ENCODE results near the gene PROZ.

Gene PROZ

DNA sequence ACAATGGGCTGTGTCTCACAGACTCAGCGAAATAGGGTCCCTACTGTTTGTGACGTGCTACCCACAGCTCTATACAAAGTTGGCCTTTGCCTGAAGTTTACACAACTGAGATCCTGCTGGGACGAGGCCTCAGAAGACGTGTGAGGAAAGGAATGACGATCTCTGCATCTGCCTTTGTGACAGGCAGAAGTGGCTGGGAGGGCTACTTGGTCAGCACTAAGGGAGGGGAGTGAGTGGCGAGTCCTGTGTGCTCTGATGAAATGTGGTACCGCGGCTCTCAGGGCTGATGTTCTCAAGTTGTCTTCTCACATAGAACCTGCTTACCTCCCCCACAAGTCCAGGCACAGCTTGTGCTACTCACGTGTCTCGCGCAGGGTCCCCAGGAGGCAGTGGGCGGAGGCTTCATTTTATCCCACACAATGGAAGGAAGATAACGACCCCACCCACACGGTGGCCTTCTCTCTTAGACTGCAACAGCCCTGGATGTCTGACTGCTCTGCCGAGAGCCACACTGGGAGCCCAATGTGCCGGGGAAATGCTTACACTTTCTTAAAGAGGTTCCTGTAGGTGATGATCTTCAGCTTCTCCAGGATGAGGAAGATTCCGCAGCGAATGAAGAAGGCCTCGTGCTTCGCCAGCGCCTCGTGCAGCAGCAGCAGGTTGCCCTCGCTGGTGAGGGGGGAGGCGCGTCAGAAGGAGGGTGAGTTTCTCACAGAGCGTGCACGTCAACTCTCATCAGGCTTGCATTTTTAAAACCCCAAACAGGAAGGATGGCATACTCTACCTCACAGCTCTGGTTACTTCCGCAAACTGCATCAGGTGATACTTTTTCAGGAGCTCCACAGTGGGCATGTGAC, 21.2 kb downstream of the PROZ start:
- H3K4me3 Mint-ChIP-seq, result no peak overlapping the region
- intact Hi-C loops (cut with micrococcal nuclease), result no loop called here
- H3K4me1 Mint-ChIP-seq (ENCODE audit: low read depth), result peaks cover 14% of the 10 kb centered on the region
- H3K36me3 Mint-ChIP-seq (ENCODE audit: low read depth), result peaks cover 95% of the 10 kb centered on the region
- peaks cover 13% of the 10 kb centered on the region for H3K9me3 Mint-ChIP-seq
- H3K27ac Mint-ChIP-seq, result no peak overlapping the region
- no peaks in the 10 kb centered on the region for H3K27me3 Mint-ChIP-seq

DNA sequence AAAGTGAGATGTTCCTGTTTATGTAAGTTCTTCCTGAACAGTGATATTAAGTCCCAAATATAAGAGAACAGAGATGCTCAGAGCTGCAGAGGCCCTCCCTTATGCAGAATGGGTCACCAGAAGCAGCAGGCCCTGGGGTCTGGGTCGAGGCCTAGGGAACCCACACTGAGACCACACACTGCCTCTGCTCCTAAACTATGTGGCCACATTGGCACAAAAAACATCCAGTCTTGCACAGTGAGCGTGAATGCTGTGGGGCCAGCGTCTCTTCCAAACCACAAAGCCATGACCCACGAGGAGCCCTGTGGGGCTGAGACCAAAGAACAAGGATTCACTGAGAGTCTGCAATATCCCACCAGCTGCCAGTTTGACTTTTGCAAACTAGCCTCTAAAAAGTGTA, 23.6 kb downstream of the PROZ start:
- no peaks in the 10 kb centered on the region for H3K27me3 Mint-ChIP-seq
- no peak overlapping the region for H3K27ac Mint-ChIP-seq
- peaks cover 90% of the 10 kb centered on the region for H3K36me3 Mint-ChIP-seq (ENCODE audit: low read depth)
- intact Hi-C loops (cut with micrococcal nuclease), result no loop called here
- H3K4me1 Mint-ChIP-seq (ENCODE audit: low read depth), result peaks cover 2% of the 10 kb centered on the region
- H3K4me3 Mint-ChIP-seq, result no peak overlapping the region
- no peaks in the 10 kb centered on the region for H3K9me3 Mint-ChIP-seq

DNA sequence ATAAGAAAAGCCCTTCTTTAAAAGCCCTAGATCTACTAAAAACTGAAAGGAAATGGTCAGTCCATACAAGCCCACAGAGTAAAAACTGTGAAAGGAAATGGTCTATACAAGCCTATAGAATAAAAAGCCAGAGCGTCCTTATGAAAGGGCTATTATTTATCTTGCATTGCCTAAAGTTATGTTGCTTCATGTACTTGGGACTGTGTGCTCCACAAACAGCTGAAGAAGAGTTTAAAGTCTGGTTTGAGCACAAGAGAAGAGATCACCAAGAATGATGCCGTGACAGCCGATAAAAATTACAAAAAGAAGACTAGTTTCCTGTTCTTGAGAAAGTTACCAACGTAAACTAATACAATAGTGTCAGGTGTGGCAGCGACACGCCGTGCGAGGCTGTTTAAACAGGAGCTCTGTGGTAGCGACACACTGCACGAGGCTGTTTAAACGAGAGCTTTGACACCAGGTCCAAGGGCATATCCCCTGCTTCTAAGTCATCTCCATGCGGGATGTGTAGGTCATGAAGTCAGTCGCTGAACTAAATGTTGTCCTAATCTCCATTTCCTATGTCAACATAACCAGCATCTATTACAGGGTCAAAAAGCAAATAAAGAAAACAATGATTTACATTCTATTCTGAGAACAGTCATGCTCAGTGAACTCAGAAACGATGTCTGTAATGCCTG, 25.1 kb downstream of the PROZ start:
- H3K4me3 Mint-ChIP-seq, result no peak overlapping the region
- H3K27me3 Mint-ChIP-seq, result no peaks in the 10 kb centered on the region
- intact Hi-C loops (cut with micrococcal nuclease), result no loop called here
- H3K27ac Mint-ChIP-seq, result no peak overlapping the region
- peaks cover 90% of the 10 kb centered on the region for H3K36me3 Mint-ChIP-seq (ENCODE audit: low read depth)
- H3K4me1 Mint-ChIP-seq (ENCODE audit: low read depth), result peaks cover 15% of the 10 kb centered on the region
- H3K9me3 Mint-ChIP-seq, result no peaks in the 10 kb centered on the region

DNA sequence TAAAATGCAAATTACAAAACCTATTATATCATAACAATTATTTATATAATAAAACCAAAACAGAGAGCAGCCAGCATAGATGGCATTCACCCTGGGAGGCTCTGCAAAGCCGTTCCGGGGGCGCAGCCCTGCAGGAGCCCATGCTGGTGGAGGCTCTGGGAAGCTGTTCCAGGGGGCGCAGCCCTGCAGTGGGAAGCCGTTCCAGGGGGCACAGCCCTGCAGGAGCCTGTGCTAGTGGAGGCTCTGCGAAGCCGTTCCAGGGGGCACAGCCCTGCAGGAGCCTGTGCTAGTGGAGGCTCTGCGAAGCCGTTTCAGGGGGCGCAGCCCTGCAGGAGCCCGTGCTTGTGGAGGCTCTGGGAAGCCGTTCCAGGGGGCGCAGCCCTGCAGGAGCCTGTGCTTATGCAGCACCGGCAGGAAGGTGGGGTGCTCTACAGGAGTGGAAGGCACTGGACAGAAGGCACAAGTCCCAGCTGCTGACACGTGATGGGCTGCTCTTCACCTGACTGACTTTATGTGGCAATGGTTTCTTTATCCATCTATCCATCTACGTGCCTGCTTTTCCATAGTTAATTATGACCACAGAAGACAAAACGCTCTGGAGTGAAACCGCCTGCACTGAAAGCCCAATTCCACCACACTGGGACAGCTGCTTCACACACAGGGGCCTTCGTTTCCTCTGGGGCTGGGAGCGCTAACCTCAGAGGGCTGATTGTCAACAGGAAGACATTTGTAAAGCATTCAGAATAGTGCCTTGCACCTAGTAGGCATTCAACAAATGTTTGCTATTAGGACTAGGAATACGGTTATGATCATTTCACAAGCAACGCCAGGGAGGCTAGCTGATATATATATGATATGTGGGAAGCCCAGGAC, 26.4 kb downstream of the PROZ start:
- Mint-ChIP-seq H3K36me3 (ENCODE audit: low read depth) (peaks cover 90% of the 10 kb centered on the region), H3K4me3 (no peak overlapping the region), H3K4me1 (ENCODE audit: low read depth) (peaks cover 15% of the 10 kb centered on the region), H3K9me3 (no peaks in the 10 kb centered on the region), H3K27ac (no peak overlapping the region), H3K27me3 (no peaks in the 10 kb centered on the region)
- intact Hi-C loops (cut with micrococcal nuclease), result no loop called here

GRCh38 chr13:113186061-113186900, 27.8 kb downstream of the PROZ start:
- H3K9me3 Mint-ChIP-seq, result no peaks in the 10 kb centered on the region
- intact Hi-C loops (cut with micrococcal nuclease), result no loop called here
- peak overlapping the region; percentile 26 for H3K27ac Mint-ChIP-seq
- H3K4me3 Mint-ChIP-seq, result no peak overlapping the region
- no peaks in the 10 kb centered on the region for H3K27me3 Mint-ChIP-seq
- peaks cover 15% of the 10 kb centered on the region for H3K4me1 Mint-ChIP-seq (ENCODE audit: low read depth)
- H3K36me3 Mint-ChIP-seq (ENCODE audit: low read depth), result peaks cover 90% of the 10 kb centered on the region

DNA sequence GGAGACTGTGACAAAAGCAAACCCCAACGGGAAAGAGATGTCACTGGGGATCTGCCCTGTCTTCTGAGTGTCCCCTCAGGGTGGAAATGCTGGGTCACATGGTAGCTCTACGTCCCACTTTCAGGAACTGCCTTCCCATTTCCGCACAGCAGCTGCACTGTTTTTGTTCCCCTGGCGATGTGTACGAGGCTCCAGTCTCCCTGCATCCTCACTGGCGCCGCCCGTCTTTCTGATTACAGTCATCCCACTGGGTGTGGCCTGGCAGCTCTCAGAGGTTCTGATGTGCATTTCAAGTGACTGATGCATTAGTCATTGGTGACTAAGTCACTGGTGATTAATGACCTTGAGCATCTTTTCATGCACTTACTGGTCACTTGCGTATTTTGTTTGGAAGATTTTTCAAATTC, 28.8 kb downstream of the PROZ start:
- Mint-ChIP-seq H3K4me3 (no peak overlapping the region), H3K9me3 (no peaks in the 10 kb centered on the region), H3K27ac (peak overlapping the region; percentile 68), H3K36me3 (ENCODE audit: low read depth) (peaks cover 87% of the 10 kb centered on the region), H3K27me3 (no peaks in the 10 kb centered on the region), H3K4me1 (ENCODE audit: low read depth) (peaks cover 15% of the 10 kb centered on the region)
- intact Hi-C loops (cut with micrococcal nuclease), result no loop called here

GRCh38 chr13:113187883-113188665, 29.6 kb downstream of the PROZ start:
- peaks cover 83% of the 10 kb centered on the region for H3K36me3 Mint-ChIP-seq (ENCODE audit: low read depth)
- no peaks in the 10 kb centered on the region for H3K27me3 Mint-ChIP-seq
- peak overlapping the region; percentile 68 for H3K27ac Mint-ChIP-seq
- H3K9me3 Mint-ChIP-seq, result no peaks in the 10 kb centered on the region
- no peak overlapping the region for H3K4me3 Mint-ChIP-seq
- intact Hi-C loops (cut with micrococcal nuclease), result no loop called here
- peaks cover 15% of the 10 kb centered on the region for H3K4me1 Mint-ChIP-seq (ENCODE audit: low read depth)

- peaks cover 15% of the 10 kb centered on the region for H3K4me1 Mint-ChIP-seq (ENCODE audit: low read depth)
- peaks cover 83% of the 10 kb centered on the region for H3K36me3 Mint-ChIP-seq (ENCODE audit: low read depth)
- no peak overlapping the region for H3K4me3 Mint-ChIP-seq
- intact Hi-C loops (cut with micrococcal nuclease), result no loop called here
- H3K27ac Mint-ChIP-seq, result no peak overlapping the region
- no peaks in the 10 kb centered on the region for H3K27me3 Mint-ChIP-seq
- no peaks in the 10 kb centered on the region for H3K9me3 Mint-ChIP-seq
Observed at GRCh38 chr13:113190181-113190580, 31.7 kb downstream of the PROZ start.

DNA sequence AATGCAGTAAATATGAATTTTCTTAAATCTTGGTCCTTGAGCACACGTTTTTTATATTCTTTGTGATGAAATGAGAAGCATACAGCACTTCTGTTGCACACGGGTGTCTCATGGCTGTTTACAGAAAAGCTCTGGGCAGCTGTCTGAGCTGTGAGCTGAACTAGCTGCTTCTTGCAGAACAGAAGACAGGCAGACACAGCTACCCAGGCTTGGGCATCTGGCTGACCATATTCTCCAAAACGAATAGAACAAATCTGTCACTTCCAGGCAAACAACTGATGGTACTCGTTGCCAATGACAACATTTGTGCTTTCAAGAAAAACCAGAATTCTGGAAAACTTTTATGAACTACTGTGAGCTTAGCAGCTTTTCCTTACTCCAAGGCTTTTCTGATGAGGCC, 33.8 kb downstream of the PROZ start:
- Mint-ChIP-seq H3K27ac (no peak overlapping the region), H3K4me1 (ENCODE audit: low read depth) (peaks cover 11% of the 10 kb centered on the region), H3K36me3 (ENCODE audit: low read depth) (peaks cover 85% of the 10 kb centered on the region), H3K4me3 (no peak overlapping the region), H3K27me3 (no peaks in the 10 kb centered on the region), H3K9me3 (no peaks in the 10 kb centered on the region)
- intact Hi-C loops (cut with micrococcal nuclease), result no loop called here

DNA sequence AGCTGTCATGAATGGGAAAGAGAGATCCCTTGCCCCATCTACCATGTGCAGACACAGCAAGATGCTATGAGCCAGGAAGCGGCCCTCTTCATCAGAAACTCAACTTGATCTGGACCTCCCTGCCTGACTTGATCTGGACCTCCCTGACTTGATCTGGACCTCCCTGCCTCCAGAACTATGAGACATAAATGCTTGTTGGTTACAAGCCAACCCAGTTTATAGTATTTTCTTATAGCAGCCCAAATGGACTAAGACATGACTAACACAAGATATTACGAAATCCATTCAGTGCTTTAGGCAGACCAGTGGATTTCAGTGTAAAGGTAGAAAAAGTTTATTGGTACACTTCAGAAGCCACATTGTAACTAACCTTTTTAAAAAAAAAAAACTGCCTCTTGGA, 34.5 kb downstream of the PROZ start:
- intact Hi-C loops (cut with micrococcal nuclease), result no loop called here
- Mint-ChIP-seq H3K4me1 (ENCODE audit: low read depth) (peaks cover 5% of the 10 kb centered on the region), H3K4me3 (no peak overlapping the region), H3K27ac (no peak overlapping the region), H3K27me3 (no peaks in the 10 kb centered on the region), H3K9me3 (no peaks in the 10 kb centered on the region), H3K36me3 (ENCODE audit: low read depth) (peaks cover 85% of the 10 kb centered on the region)

- Mint-ChIP-seq H3K27ac (no peak overlapping the region), H3K4me3 (no peak overlapping the region), H3K9me3 (no peaks in the 10 kb centered on the region), H3K4me1 (ENCODE audit: low read depth) (no peaks in the 10 kb centered on the region), H3K36me3 (ENCODE audit: low read depth) (peaks cover 83% of the 10 kb centered on the region), H3K27me3 (no peaks in the 10 kb centered on the region)
- intact Hi-C loops (cut with micrococcal nuclease), result loop anchor here (5.0 kb wide), 1 partner anchor 52 kb away; no protein-coding TSS in a partner anchor
Observed at GRCh38 chr13:113195360-113195759, 36.9 kb downstream of the PROZ start.

DNA sequence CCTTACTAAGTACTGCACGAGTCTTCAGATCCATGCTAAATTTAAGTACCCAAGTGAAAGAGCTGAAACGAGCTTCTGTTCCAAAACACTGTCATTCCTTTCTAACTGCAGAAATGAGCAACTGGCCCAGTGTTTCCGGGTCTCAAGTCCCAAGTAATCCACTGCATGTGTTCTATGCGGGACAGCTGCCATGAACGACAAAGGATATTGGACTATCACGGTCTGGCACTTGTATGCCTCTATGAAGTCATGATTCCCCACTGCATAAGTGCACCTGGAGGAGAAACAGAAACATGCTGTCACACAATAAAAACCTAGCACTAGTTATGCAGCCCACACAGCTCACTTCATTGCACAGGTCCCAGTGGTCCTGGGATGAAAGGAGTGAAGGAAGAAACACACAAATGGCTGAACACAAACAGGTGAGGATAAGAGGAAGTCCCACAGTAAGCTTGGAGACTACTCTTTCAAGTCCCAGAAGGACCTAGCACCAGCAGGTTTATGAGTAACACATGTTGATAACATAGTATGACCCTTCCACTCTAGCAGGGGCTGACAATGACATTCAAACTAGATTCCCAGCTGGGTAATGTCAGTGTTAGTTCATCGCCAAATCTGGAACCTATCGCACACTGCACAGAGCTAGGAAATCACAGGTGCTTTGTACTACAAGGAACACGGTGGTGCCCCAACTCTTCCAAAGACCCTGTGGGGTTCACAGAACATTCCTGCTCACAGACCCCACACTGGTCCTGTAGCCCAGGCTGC, 38.7 kb downstream of the PROZ start:
- Mint-ChIP-seq H3K36me3 (ENCODE audit: low read depth) (peaks cover 74% of the 10 kb centered on the region), H3K27me3 (no peaks in the 10 kb centered on the region), H3K4me1 (ENCODE audit: low read depth) (peaks cover 3% of the 10 kb centered on the region), H3K9me3 (no peaks in the 10 kb centered on the region), H3K27ac (no peak overlapping the region), H3K4me3 (no peak overlapping the region)
- intact Hi-C loops (cut with micrococcal nuclease), result loop anchor here (5.0 kb wide), 1 partner anchor 50 kb away; no protein-coding TSS in a partner anchor

All from dendritic cell treated with granulocyte-macrophage colony-stimulating factor and Interleukin-4, amounts not matched to agents 40 ng/mL and 50 ng/mL, for 4 days (primary cell).